Measurements from ENCODE around the gene SAMD1.

Gene SAMD1

DNA sequence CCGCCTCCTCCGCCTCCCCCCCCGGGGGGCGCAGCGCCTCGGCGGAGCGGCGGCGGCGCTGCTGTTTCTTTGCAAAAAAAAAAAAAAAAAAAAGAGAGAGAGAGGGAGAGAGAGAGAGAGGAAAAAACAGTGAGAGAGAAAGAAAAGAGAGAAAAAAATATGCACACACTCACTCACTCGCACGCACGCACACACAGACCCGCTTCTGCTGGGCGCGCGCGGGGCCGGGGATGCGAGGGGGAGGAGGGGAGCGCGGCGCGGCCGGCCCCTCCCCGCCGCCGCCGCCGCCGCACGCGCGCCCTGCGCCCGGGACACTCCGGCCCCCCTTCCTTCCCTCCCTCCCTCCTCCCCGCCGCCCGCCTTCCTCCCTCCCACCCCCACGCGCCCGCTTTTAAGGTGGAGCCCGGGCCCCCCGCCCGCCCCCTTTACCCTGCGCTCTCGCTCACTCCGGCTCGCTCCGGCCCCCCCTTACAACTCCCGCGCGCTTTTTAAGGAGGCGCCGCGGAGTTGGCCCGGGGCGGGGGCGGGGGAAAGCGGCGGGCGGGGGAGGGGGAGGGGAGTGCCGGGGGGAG is at the start of gene SAMD1:
Gene SAMD1 (minus strand): TSS at position 243 of the 572 bp plus-strand sequence.
- DNase-seq = peak; percentile 89

DNA sequence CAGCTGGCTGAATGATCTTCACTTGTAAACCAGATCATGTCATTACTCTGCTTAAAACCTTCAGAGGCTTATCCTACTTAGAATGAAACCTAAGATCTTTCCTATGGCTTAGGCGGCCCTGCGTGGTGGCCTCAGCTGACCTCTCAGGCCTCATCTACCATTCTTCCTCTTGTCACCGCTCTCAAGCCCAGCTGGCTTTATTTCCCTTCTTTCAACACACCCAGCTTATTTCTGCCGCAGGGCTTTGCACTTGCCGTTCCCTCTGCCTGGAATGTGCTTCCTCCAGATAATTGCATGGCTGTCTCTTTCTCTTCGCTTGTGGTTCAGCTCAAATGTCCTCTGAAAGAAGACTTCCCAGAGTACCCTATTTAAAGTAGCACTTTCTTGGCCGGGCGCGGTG is 49.4 kb upstream of the SAMD1 start:
- DNase-seq = no peak

DNA sequence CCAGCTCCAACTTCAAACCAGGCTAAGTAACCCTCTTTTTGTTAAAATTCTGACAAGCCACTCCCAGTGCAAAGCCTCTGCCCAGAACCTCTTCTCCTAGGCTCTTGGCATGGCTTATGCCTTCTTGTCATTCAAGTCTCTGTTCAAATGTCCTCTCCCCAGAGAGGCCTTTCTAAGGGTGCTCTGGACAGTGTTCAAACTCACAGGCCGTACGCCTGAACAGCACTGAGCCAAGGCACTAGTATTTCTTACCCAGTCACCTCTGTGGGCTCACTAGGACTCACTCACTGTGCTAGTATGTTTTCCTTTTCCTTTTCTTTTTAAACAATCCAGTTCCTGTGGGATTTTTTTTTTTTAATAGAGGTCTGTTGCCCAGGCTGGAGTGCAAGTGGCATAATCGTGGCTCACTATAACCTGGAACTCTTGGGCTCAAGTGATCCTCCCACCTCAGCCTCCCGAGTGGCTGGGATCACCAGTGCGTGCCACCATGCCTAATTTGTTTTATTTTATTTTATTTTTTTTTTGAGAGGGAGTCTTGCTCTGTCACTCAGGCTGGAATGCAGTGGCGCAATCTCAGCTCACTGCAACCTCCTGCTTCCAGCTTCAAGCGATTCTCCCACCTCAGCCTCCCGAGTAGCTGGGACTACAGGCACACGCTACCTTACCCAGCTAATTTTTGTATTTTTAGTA is 48.2 kb upstream of the SAMD1 start:
- no peak for DNase-seq

DNA sequence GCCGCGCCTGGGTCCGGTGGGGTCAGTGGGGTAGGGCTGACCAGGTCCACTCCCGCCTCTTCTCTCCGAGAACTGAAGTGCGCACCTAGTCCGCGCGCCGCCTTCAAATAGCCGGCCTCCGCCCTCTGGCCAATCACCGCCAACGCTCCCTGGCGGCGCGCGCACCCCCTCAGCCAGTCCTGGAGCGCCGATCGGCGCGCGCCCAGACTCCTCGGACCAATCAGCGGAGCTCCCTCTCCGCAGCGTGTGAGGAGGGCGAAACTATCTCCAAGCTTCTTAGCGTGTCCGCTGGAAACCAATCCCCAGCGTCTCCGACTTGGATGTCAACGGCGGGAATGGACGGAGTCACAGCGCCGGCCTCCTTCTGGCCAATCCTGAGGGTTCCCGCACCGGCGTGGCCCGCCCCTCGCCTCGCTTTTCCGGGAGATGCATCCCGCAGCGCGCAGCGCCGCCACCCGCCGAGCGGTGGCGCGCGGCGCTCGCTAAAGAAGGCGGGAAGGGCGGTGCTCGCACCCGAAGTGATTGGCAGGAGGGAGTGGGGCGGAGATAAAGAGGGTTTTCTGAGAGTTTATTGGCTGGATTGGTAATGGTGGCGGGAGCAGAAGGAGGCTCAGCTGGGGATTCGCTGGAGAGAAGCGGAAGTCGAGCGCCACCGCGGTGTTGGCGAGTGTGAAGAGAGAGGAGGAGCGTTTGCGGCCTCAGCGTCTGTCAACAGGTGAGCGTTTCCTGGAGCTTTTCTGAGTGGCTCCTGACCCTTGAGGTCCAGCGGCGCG is 46.1 kb upstream of the SAMD1 start, which contains the start of gene ASF1B:
Gene ASF1B (minus strand): TSS at position 81 of the 773 bp plus-strand sequence. CDS start 133 bp downstream, outside the sequence.
- peak; percentile 100 for DNase-seq

DNA sequence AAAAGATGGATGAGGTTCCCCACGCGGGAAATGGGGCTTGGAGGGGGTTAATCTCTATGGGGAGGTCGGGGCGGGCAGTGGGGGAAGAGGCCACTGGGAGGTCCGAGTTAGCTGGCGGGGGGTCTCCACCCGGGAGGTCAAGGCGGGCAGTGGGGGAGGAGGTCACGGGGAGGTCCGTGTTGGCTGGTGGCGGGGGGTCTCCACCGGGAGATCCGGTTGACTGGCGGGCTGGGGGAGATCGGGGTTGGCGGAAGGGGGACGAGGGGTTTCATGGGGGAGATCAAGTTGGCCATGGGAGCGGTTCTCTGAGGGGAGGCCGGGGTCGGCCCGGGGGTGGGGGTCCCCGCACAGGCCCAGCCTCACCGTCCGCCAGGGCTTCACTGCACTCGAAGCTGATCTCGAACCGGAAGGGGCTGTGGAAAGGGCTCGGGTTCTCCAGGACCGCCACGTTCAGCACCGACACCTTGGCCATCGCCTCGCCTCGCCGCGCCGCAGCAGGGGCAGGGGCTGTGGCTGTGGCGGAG is 45.5 kb upstream of the SAMD1 start:
- DNase-seq = no peak

DNA sequence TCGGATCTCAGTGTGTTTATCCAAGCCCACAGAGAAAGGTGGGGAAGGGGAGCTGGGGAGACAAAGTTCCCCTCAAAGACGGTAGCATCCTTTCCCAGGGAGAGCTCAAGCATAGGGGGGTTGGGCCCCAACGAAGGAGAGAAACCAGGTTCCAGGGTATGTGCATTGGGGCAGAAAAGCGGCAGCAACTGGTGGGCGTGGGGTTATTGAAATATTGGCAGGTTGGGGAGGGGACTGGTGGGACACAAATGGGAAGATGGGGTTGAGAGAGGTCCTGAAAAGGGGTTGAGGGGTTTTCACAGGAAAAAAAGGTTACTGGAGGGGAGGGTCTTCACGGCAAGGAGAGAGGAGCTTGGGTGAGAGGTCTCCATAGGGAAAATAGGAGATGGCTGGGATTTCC is 44.8 kb upstream of the SAMD1 start:
- no peak for DNase-seq

DNA sequence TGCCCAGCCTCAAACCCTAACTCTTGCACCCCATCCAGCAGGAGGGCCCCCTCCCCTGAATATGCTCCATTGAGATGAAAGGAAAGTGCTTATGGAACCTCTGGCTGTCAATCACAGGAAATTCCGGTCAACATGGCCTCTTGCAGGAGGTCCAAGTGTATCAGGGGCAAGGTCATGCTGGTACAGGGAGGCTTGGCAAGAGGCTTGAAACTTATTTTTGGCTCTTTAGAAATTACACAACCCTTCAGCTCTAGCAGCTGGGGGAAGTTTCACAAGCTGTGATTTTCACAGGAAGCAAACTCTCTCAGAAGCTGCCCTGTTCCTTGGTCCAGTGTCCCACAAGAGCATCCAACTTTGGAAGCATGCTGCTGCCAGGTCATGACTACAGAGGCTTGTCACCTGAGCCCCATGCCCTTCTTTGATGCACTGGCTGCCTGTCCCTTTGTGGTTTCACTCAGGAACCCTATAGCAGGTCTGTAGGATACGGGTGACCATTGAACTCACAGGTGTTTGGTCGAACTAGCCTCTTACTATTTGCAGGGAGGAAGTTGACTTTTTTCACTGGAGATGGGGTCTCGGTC is 37.5 kb upstream of the SAMD1 start:
- DNase-seq = no peak

DNA sequence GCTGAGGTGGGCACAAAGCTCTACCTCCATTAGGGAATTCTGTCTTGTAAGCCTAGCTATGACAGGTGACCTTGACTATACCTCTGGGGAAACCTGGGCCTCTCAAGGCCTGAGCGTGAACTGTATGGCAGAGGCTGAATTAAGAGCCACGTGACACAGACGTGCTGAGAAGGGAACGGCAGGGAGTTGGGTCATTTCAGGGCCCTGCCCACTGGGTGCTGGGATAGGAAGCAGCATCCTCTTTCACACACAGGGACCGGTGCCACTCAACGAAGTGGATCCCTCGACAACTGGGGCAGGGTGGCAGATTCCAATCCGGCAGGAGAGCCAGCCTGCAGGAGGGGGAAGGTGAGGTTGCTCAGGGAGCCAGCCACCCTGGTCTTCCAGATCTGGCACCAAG is 36.6 kb upstream of the SAMD1 start:
- DNase-seq = no peak

DNA sequence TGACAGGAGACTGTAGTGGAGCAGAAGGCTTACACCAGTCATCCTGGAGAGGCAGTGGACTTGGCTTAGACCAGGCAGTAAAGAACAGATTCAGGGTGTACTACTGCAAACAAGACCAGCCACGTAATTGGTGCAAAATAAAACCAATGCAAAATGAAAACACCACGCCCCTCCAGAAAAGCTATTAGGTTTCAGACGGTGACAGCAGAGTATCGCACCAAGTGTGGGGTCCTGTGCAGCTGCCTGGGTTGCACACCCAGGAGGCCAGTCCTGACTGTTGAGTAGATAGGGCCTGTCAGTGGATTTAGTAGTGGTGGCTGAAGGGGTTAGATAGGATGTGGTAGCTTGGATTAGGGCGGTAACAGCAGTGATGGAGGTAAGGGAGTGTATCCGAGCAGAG is 32.4 kb upstream of the SAMD1 start:
- no peak for DNase-seq

DNA sequence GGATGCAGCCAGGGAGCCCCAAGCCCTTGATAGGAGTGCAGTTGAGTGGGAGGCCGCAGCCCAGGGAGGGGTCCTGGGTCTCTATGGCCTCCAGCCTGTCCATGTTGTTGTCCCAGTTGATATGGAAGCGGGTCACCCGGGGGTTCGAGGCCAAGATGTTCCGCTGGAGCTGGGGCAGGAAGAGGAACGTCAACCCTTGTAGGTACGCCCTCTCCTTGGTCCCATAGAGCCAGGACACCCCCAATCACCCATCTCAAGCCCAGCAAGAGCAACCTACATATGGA is 29.9 kb upstream of the SAMD1 start:
- no peak for DNase-seq

DNA sequence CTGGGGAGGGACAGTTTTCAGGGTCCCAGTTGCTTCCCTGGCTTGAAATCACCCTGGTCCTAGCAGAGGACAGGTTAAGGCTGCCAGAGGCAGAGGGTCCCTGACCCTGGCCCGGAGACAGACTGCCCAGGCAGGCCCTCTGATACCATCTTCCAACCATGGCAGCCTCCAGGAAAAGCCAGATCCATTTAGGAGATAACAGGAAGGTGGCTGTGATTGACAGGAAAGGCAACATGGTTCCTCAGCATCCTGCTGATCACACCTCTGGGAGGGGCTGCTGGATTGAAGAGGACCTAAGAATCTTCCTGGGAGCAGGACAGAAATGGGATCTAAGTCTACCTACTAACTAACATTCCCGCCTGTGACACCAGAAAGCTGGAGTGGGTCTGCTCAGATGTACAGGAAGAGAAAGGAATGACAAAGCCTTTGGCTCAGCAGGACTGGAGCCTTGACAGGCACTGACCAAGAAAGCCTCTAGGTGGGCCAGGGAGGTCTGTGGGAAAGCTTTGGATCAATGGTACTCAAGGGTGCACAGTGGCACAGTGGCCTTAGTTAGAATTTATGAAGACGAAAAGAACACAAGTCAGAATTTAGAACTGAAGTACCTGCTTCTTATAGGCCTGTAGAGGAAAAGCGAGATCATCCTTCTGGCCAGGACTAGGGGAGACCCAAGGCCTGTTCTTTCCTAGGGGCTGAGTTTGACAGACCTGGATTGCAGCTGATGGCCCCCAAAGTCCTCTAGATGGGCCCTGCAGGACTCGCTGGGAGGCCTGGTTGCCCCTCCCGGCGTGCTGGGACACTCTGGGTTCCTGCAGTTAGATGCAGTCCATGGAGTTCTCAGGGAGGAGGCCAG is 29.3 kb upstream of the SAMD1 start:
- no peak for DNase-seq

DNA sequence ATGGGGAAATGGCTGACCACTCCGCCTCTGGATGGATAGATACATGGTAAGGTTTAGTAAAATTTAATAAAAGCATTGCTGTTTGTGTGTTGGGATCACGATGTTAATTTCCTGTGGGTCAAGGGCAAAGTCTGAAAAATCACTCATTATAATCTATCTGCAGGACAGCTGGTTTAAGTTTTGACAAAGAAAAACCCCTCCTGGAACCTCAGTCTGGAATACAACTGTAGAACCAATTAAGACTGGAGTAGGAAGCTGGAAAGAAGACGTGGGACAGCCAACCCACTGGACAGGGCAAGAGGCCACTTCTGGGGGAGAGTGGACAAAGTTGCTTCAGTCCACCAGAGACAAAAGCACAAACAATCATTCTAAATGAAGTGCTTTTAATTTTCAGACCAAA is 28.6 kb upstream of the SAMD1 start:
- no peak for DNase-seq

DNA sequence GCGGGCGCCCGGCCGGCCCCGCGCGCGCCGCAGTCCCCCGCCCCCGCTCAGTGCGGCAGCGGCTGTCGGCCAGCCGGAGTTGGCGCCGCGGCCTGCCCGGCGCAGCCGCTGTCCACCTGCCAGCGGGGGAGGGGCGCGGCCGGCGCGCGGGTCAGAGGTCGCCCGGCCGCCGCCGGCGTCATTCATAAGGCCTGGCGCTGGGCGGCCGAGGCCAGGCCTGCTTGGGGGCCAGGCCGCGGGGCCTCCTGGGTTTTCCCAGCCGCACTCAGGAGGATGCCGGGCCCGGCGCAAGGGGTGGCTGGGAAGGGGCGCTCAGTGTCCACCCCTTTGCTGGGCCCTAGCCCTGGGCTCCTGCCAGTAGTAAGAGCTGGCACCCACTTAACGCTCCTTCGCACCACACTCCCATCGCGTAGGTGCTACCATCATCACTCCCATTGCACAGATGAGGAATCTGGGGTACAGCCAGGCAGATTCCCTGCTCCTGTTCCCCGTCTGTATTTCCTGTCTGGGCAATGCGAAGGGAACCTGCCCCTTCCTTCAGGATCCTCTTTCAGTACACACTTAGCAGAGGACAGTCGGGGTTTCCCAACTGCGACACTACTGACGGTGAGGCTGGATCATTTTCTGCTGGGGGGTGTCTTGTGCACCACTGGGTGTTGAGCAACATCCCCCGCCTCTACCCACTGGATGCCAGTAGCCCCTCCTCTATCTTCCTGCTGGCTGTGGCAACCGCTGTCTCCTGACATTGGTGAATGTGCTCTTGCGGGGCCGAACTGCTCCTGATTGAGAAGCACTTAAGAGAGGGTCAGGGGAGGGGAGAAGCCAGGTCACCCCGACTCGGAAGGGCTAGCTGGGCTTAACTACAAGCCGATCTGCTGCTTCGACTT is 27.9 kb upstream of the SAMD1 start:
- DNase-seq = no peak

DNA sequence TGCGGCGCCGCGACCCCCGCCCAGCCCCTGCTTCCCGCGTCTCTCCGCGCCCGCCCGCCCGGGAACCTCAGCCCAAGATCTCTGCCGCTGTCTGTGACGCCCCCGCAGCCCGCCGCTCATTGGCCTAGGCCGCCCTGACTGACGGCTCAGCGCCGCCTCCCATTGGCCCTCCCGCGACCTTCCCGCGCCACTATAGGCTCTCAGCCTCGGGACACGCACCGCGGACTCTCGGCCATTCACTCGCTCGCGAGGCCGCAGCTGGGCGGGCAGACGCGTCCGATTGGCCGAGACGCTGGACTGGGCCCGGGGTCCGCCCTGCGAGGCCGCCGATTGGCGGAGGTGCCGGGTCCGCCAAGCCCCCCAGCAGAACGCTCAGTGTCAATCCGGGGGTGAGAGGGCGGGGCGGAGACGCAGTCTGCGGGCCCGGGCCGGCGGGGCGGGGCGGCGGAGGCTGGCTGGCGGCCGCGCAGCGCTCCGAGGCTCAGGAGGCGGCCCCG is 27.2 kb upstream of the SAMD1 start, which contains the start of gene PRKACA:
Gene PRKACA (minus strand): TSS at position 95 of the 497 bp plus-strand sequence. CDS start 215 bp downstream, outside the sequence.
- DNase-seq = peak; percentile 98

DNA sequence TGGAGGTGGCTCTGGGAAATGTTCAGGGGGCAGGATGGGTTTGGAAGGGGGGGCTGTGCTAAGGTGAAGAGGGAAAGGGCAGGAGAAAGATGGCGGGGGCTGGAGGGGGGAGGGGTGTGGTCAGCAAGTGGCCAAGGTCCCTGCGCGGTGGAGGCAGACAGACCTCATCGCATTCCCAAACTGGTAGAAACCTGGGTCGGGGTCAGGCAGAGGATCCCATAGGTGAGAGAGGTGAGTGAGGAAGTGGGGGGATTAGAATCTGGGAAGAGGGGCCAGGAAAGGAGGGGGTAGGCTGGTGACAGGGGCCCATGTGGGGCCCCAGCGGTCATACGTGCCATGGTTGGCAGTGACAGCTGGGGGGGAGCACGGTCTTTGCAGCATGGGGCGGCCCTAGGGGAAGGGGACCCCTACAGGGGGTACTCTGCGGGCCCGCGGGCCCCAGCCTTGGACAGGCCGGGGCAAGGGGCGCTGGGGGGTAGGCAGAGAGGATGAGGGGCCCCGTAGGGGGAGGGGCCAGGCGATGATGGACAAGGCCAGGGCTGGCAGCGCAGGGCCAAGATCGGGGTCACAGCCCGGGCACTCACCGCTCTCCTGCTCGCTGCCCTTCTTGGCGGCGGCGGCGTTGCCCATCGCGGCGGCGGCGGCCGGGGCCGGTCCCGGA is 26.5 kb upstream of the SAMD1 start:
- no peak for DNase-seq

DNA sequence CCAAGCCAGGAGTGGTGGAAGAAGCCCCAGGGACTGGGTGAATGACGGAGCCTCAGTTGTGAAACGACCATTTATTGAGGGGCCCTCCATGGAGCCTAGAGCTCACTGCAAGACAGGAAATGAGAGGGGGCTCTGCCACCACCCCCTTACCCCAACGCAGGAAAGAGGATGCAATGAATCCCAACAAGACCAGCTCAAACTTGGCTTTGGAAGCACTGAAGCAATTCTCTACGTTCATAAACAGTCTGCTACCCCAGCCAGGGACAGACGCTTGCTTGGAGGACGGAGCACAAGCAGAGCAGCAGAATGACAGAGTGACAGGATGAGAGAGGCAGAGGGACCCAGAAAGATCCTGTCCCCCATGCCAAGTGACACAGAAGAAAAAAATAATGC is 26.0 kb upstream of the SAMD1 start:
- no peak for DNase-seq

DNA sequence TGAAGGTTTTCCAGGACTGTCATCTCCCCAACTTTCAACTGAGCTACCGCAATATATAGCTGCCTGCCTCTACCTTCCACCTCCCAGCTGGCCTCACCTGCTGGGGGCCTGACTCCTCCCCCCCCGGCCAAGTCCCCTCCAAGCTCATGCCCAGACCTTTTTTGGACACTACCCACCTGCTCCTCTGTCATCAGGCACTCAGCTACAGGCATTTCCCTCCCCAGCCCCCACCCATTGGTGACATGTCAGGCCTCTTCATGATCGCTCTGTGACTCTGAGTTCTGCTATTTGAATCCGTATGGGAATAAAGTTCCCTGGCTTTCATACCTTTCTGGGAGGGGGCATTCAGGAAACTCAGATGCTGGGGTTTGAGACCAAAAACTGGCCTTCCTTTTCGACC is 25.2 kb upstream of the SAMD1 start:
- no peak for DNase-seq

DNA sequence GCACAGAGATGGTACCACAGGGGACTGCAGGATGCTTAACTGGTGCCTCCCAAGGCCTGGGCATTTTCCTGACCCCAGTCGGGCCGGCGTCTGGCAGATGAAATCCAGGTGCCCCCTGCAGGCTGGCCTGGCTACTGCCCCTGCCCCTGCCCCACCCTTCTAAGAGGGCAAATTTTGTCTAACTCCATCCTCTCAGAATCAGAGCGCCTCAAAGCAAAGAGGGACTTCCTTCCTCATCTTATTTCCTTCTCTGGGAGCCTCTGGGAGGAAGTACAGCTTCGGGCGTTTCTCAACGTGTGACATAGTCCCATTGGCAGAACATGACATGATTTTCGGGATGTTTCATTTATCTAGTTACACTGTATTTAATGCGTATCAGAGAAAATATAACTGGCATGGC is 24.3 kb upstream of the SAMD1 start:
- no peak for DNase-seq

DNA sequence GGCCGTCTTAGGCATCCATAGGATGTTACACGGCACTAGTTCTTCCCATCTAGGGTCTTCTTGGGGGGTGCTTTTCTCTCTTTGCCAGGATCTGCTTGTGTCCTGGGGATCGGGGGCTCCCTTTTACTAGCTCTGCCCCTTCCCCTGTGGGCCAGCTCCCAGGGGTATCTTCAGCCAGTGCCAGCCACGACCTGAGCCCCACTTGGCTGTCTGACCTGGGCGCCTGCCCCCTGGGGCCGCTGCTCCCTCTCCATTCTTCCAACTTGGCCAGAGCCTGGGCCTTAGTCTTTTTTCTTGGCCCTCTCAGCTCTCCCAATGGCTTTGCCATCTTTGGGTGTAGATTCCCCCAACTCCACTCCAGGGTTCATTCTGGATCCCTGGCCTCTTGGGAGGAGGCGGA is 23.9 kb upstream of the SAMD1 start:
- no peak for DNase-seq

DNA sequence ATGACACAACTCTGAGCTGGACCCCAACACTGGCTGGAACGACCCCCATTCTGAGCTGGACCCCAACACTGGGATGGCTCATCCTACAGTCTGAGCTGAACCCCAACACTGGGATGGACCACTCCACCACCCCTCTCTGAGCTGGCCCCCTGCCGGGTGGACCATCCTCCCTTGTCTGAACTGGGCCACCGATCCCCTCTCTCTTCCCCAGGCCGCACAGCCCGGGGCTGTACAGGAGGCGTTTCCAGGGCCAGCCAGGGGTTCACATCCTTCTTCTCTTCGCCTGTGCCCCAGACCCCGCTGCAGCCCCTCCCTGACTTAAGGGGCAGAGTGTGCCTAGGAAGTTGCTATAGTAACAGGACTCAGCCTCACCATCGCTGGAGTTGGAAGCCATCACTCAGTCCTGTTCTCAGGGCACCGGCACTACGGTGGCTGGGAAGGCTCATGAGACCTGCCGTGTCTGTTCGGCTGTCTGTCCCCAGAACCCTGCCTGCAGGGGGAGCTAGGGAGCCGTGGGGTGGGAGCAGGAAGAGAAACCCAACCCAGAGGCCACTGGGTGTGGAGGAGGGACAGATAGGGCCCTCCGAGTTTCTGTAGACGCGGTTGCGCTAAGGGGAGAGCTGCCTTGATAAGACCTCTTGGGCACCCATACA is 23.3 kb upstream of the SAMD1 start:
- no peak for DNase-seq

Measured in NCI-H1436 (cell line).